ENCODE measurements around the gene PAX2.

GRCh38 chr10:100811752-100812750 is 66.7 kb downstream of the PAX2 start:
- TF ChIP-seq EZH2 (IDR thresholded peaks at IDR 0.05; ENCODE audit: insufficient read depth, poor library complexity, severe bottlenecking) (no peak), EZH2phosphoT487 (IDR thresholded peaks at IDR 0.05; ENCODE audit: insufficient read depth, low read depth) (no peak)
